Heart right ventricle (tissue), 16 donors: ENCODE measurements around the gene KIF3B. TPM values are rescaled to one million over a fixed set of nuclear protein-coding genes. Genes with fewer than 3 reads are reported as not detected.
A peak's percentile ranks its signal among the peaks of the same experiment; 100 is the strongest.
"Not testable (repeated sequence)": the region's sequence is repeated elsewhere in the genome, so short reads cannot be mapped to it uniquely, and the experiment has no call there.

Experiments used
- ATAC-seq, 8 donors: fragments of 200-7000 bp; cut with Tn5 transposase; one replicate each; pipeline ENCODE4 v1.9.1; 2020; ENCODE audit warnings: mild to moderate bottlenecking in 8 of 8, moderate library complexity in 8 of 8, moderate number of reproducible peaks in 1 of 8
- DNase-seq, 2 donors: peaks; one replicate each; pipeline ENCODE4 v3.0.0-alpha.2; 2020
- H3K27ac ChIP-seq, 10 donors: fragments of 200-600 bp; sonication (generic) in 2 of 10; one replicate each; pipeline versions ENCODE4 v1.5.0 to v1.8.0; 2020 to 2022; ENCODE audit warnings: mild to moderate bottlenecking in 3 of 10
- H3K27me3 ChIP-seq, 7 donors: fragments of 200-600 bp; one replicate each; pipeline ENCODE4 v1.8.0; 2021 to 2022; ENCODE audit warnings: mild to moderate bottlenecking in 2 of 7
- H3K36me3 ChIP-seq, 9 donors: fragments of 200-600 bp; sonication (generic) in 1 of 9; one replicate each; pipeline versions ENCODE4 v1.5.0 to v1.8.0; 2020 to 2022; ENCODE audit warnings: mild to moderate bottlenecking in 2 of 9
- H3K4me1 ChIP-seq, 9 donors: fragments of 200-600 bp; sonication (generic) in 1 of 9; one replicate each; pipeline versions ENCODE4 v1.5.0 to v1.8.0; 2020 to 2022; ENCODE audit warnings: mild to moderate bottlenecking in 4 of 9
- H3K4me3 ChIP-seq, 10 donors: fragments of 200-600 bp; sonication (generic) in 2 of 10; one replicate each; pipeline versions ENCODE4 v1.5.0 to v1.8.0; 2020 to 2022; ENCODE audit warnings: mild to moderate bottlenecking in 7 of 10, moderate library complexity in 2 of 10
- H3K9me3 ChIP-seq, 11 donors: fragments of 200-600 bp in 10 of 11; sonication (generic) in 2 of 11; one replicate each; pipeline versions ENCODE4 v1.5.0 to v1.8.0; 2013 to 2022; ENCODE audit warnings: mild to moderate bottlenecking in 2 of 11, control low read depth in 1 of 11, moderate library complexity in 1 of 11
- CTCF ChIP-seq, 9 donors: fragments of 200-600 bp; sonication (generic) in 2 of 9; IDR thresholded peaks; one replicate each; pipeline versions ENCODE4 v1.5.0 to v1.8.0; 2021 to 2022; ENCODE audit warnings: antibody characterized with exemption in 9 of 9, mild to moderate bottlenecking in 5 of 9, moderate library complexity in 1 of 9
- WGBS, 2 donors: extraction: QIAGEN DNeasy Blood & Tissue Kit; methylation state at CpG; one replicate each; pipeline ENCODE4 v1.1.7; 2013; ENCODE audit warnings: inconsistent platforms in 1 of 2; 5-methylcytosine and 5-hydroxymethylcytosine counted together
- intact Hi-C, 10 donors: fragments of 100-400 bp; cut with DNase I; formaldehyde crosslinking; loops; one replicate each; pipeline versions ENCODE4 v1.11.1 to v1.14.2; 2022
- polyA plus RNA-seq, 2 donors: library from polyadenylated mRNA; stranded (reverse); fragments of 200-250 nt; gene quantifications; one replicate each; pipeline ENCODE4 v1.2.3, GENCODE V29; 2013
- total RNA-seq, 10 donors: library from RNA; stranded (reverse); fragmentation: NEBNext Ultra II Directional in 3 of 10; extraction: Animal tissue kit (Norgen Biotek cat#: 25700) in 3 of 10; gene quantifications; one replicate each; pipeline versions ENCODE4 v1.2.1 to v1.2.4, GENCODE V29; 2021 to 2023
- donor health status: Arrhythmogenic right ventricular cardiomyopathy.
- donor health status: ischemic (EF 13 %, LVEDD 7.1; RV severe dilation, severe dysfunction).
- donor health status: healthy with polysubstance abuse.
- donor health status: DM: no; HTN: yes; CAD: no.
- donor health status: DM: no; HTN: no; CAD: no.
- donor health status: ischemic (EF 25% LVEDD 6.9; RV normal size, moderate dysfunction).
- donor health status: ischemic (EF 25% LVEDD 5.7; RV mildly dilated, moderate dysfunction).
- donor health status: healthy.
- donor health status: DM: yes; HTN: yes; CAD: no.
- donor health status: Ischemic cardiomyopathy.
- donor health status: ischemic (EF 35%, LVEDD 5.7; RV mildly dilated, moderate dysfunction).
- donor health status: nonischemic (EF 11% LVEDD 7.7; RV severe dilation, severe dysfunction).
- donor health status: DM: yes; HTN: yes; CAD: no.
- donor health status: PGD.
- donor health status: ischemic (EF 29% LVEDD 5.4; RV normal size, mild dysfunction).
- donor health status: nonischemic (EF 23%, LVEDD 6.1; RV moderate dilation, normal function).

KIF3B gene
- total and polyA plus RNA-seq, 12 donors, result 4.7 to 16.3 (median 11.1) TPM

- intact Hi-C loops, result loop anchor here in 1 of 10 donors (10.0 kb wide), 1 partner anchor 80 kb away; the partner anchor contains the start of genes PLAGL2 and POFUT1
Measured at GRCh38 chr20:32285082-32285620, 7.7 kb downstream of the KIF3B start.

GRCh38 chr20:32285621-32286371, 8.3 kb downstream of the KIF3B start:
- intact Hi-C loops, result loop anchor here in 1 of 10 donors (10.0 kb wide), 1 partner anchor 81 kb away; the partner anchor contains the start of genes PLAGL2 and POFUT1
- no peak for TF ChIP-seq CTCF (IDR thresholded peaks at IDR 0.05)
- no peaks in the 10 kb centered on the region for H3K9me3 ChIP-seq
- H3K4me1 ChIP-seq, result peaks cover 3 to 43% (median 29%) of the 10 kb centered on the region in 9 donors
- no peaks in the 10 kb centered on the region for H3K27me3 ChIP-seq
- peak; percentile 55 to 82 (median 73) for ATAC-seq
- 31% methylated on average over 4 of the region's 4 CpGs for WGBS, 2 donors
- H3K36me3 ChIP-seq, result peaks cover 0 to 9% (median 0%) of the 10 kb centered on the region in 9 donors
- DNase-seq, result peak in 1 of 2 donors; percentile 12
- peak overlapping the region in 9 of 10 donors; percentile 26 to 77 (median 64) for H3K27ac ChIP-seq
- H3K4me3 ChIP-seq, result peak overlapping the region in 4 of 10 donors; percentile 4 to 8 (median 5)

More at GRCh38 chr20:32285082-32285620, 7.7 kb downstream of the KIF3B start:
- peaks cover 0 to 9% (median 0%) of the 10 kb centered on the region in 9 donors for H3K36me3 ChIP-seq
- peaks cover 3 to 43% (median 29%) of the 10 kb centered on the region in 9 donors for H3K4me1 ChIP-seq
- no peak for TF ChIP-seq CTCF (IDR thresholded peaks at IDR 0.05)
- H3K9me3 ChIP-seq, result no peaks in the 10 kb centered on the region
- H3K27me3 ChIP-seq, result no peaks in the 10 kb centered on the region
- ATAC-seq (peak in 1 of 8 donors; percentile 18), DNase-seq (no peak)
- WGBS, 2 donors, result 54 to 72% methylated on average over 3 of the region's 3 CpGs
- peak overlapping the region in 9 of 10 donors; percentile 26 to 77 (median 64) for H3K27ac ChIP-seq
- no peak overlapping the region for H3K4me3 ChIP-seq

GRCh38 chr20:32287231-32287638, 9.8 kb downstream of the KIF3B start:
- 96 to 97% methylated on average over 6 of the region's 6 CpGs for WGBS, 2 donors
- no peak for TF ChIP-seq CTCF (IDR thresholded peaks at IDR 0.05)

GRCh38 chr20:32288225-32288849, 10.9 kb downstream of the KIF3B start:
- H3K4me1 ChIP-seq, result peaks cover 3 to 30% (median 24%) of the 10 kb centered on the region in 9 donors
- no peak for DNase-seq
- ATAC-seq, result no peak
- no peaks in the 10 kb centered on the region for H3K9me3 ChIP-seq
- intact Hi-C loops, result loop anchor here in 1 of 10 donors (10.0 kb wide), 1 partner anchor 84 kb away; the partner anchor contains the start of genes PLAGL2 and POFUT1
- WGBS, 2 donors, result 76 to 96% methylated on average over 6 of the region's 6 CpGs
- no peak overlapping the region for H3K4me3 ChIP-seq
- H3K36me3 ChIP-seq, result peaks cover 0 to 9% (median 0%) of the 10 kb centered on the region in 9 donors
- H3K27ac ChIP-seq, result no peak overlapping the region
- TF ChIP-seq CTCF (IDR thresholded peaks at IDR 0.05), result no peak
- H3K27me3 ChIP-seq, result no peaks in the 10 kb centered on the region

More at GRCh38 chr20:32287231-32287638, 9.8 kb downstream of the KIF3B start:
- H3K27ac ChIP-seq, result peak overlapping the region in 3 of 10 donors; percentile 64 to 69 (median 68)
- ATAC-seq (no peak), DNase-seq (no peak)
- H3K4me3 ChIP-seq, result no peak overlapping the region
- intact Hi-C loops, result loop anchor here in 1 of 10 donors (10.0 kb wide), 1 partner anchor 82 kb away; the partner anchor contains the start of genes PLAGL2 and POFUT1
- no peaks in the 10 kb centered on the region for H3K9me3 ChIP-seq
- no peaks in the 10 kb centered on the region for H3K27me3 ChIP-seq
- peaks cover 3 to 38% (median 27%) of the 10 kb centered on the region in 9 donors for H3K4me1 ChIP-seq
- peaks cover 0 to 9% (median 0%) of the 10 kb centered on the region in 9 donors for H3K36me3 ChIP-seq

- H3K36me3 ChIP-seq, H3K27me3 ChIP-seq, H3K9me3 ChIP-seq, H3K4me3 ChIP-seq, DNase-seq, H3K27ac ChIP-seq, ATAC-seq: not testable (repeated sequence)
- 97 to 98% methylated on average over 4 of the region's 4 CpGs for WGBS, 2 donors
- H3K4me1 ChIP-seq, result peaks cover 3 to 30% (median 24%) of the 10 kb centered on the region in 9 donors
- intact Hi-C loops, result loop anchor here in 1 of 10 donors (10.0 kb wide), 1 partner anchor 84 kb away; the partner anchor contains the start of genes PLAGL2 and POFUT1
Measured at GRCh38 chr20:32289299-32289660, 11.8 kb downstream of the KIF3B start.
